Neural progenitor cell (in vitro differentiated cells): ENCODE data around the gene CACNA1C. TPM values are rescaled to one million over a fixed set of nuclear protein-coding genes. Genes with fewer than 3 reads are reported as not detected.

ENCODE experiments used
- DNase-seq: peaks from one replicate; pipeline ENCODE4 v3.0.0-alpha.2; 2016; ENCODE audit warnings: low spot score
- H2AFZ ChIP-seq: fragments of 200-600 bp; sonication (generic); replicated peaks from 2 replicates; pipeline ENCODE4 v1.6.1; 2016; ENCODE audit warnings: antibody characterized with exemption
- H3F3A ChIP-seq: fragments of 200-600 bp; sonication (generic); 2 replicates; pipeline ENCODE4 v1.6.1; 2016; ENCODE audit warnings: antibody characterized with exemption, low read depth
- H3K27ac ChIP-seq: fragments of 200-600 bp; sonication (generic); 2 replicates; pipeline ENCODE4 v1.5.1; 2016; ENCODE audit warnings: mild to moderate bottlenecking
- H3K27me3 ChIP-seq: fragments of 200-600 bp; sonication (generic); 2 replicates; pipeline ENCODE4 v1.6.1; 2016; ENCODE audit warnings: mild to moderate bottlenecking, moderate library complexity
- H3K36me3 ChIP-seq: fragments of 200-600 bp; sonication (generic); 2 replicates; pipeline ENCODE4 v1.5.1; 2016
- H3K4me1 ChIP-seq: fragments of 200-600 bp; sonication (generic); 2 replicates; pipeline ENCODE4 v1.6.1; 2016; ENCODE audit warnings: mixed run types
- H3K4me2 ChIP-seq: fragments of 200-600 bp; sonication (generic); 2 replicates; pipeline ENCODE4 v1.6.1; 2016
- H3K4me3 ChIP-seq: fragments of 200-600 bp; sonication (generic); 2 replicates; pipeline ENCODE4 v1.5.1; 2016
- H3K79me2 ChIP-seq: fragments of 200-600 bp; sonication (generic); 2 replicates; pipeline ENCODE4 v1.6.1; 2016; ENCODE audit warnings: low read depth
- H3K9ac ChIP-seq: fragments of 200-600 bp; sonication (generic); 2 replicates; pipeline ENCODE4 v1.6.1; 2016
- H3K9me3 ChIP-seq: fragments of 200-600 bp; sonication (generic); 2 replicates; pipeline ENCODE4 v1.5.1; 2016; ENCODE audit warnings: low read depth
- H4K20me1 ChIP-seq: fragments of 200-600 bp; sonication (generic); 2 replicates; pipeline ENCODE4 v1.6.1; 2016; ENCODE audit warnings: low read depth
- H3K27ac Mint-ChIP-seq: 3 replicates; pipeline ENCODE4 v1.8.0; 2021; ENCODE audit warnings: mixed read lengths
- H3K27me3 Mint-ChIP-seq: 2 replicates; pipeline ENCODE4 v1.8.0; 2022; ENCODE audit warnings: low read depth, mild to moderate bottlenecking, inconsistent platforms, moderate library complexity, mixed read lengths; ENCODE audit not compliant: insufficient read depth
- H3K36me3 Mint-ChIP-seq: 3 replicates; pipeline ENCODE4 v1.8.0; 2021; ENCODE audit warnings: mixed read lengths
- H3K4me1 Mint-ChIP-seq: 3 replicates; pipeline ENCODE4 v1.8.0; 2021; ENCODE audit warnings: mixed read lengths
- H3K4me3 Mint-ChIP-seq: 3 replicates; pipeline ENCODE4 v1.8.0; 2021; ENCODE audit warnings: mild to moderate bottlenecking, moderate library complexity, mixed read lengths
- H3K9me3 Mint-ChIP-seq: 3 replicates; pipeline ENCODE4 v1.8.0; 2020; ENCODE audit warnings: mixed read lengths
- CTCF ChIP-seq: fragments of 200-600 bp; sonication (generic); IDR thresholded peaks from 2 replicates; pipeline ENCODE4 v1.5.1; 2017; ENCODE audit warnings: antibody characterized with exemption, mild to moderate bottlenecking
- EZH2 ChIP-seq: fragments of 200-600 bp; sonication (generic); IDR thresholded peaks from 2 replicates; pipeline ENCODE4 v1.6.1; 2017; ENCODE audit warnings: antibody characterized with exemption, mild to moderate bottlenecking, moderate library complexity
- EZH2phosphoT487 ChIP-seq: fragments of 200-600 bp; sonication (generic); IDR thresholded peaks from 2 replicates; pipeline ENCODE4 v1.6.1; 2017; ENCODE audit warnings: antibody characterized with exemption
- total RNA-seq: library from RNA; depleted of rRNA; stranded (reverse); fragments of >200 nt; gene quantifications from 2 replicates; pipeline ENCODE4 v1.2.3, GENCODE V29; 2015; ENCODE audit warnings: low replicate concordance

Gene CACNA1C
- total RNA-seq, 1 donor from 2014 or later, result 2.7 TPM

GRCh38 chr12:2481951-2482350 is 429.2 kb downstream of the CACNA1C start:
- peaks cover 3% of the 10 kb centered on the region for H3K4me1 Mint-ChIP-seq
- Histone ChIP-seq H3K27me3 (no peaks in the 10 kb centered on the region), H2AFZ (no peak overlapping the region)

DNA sequence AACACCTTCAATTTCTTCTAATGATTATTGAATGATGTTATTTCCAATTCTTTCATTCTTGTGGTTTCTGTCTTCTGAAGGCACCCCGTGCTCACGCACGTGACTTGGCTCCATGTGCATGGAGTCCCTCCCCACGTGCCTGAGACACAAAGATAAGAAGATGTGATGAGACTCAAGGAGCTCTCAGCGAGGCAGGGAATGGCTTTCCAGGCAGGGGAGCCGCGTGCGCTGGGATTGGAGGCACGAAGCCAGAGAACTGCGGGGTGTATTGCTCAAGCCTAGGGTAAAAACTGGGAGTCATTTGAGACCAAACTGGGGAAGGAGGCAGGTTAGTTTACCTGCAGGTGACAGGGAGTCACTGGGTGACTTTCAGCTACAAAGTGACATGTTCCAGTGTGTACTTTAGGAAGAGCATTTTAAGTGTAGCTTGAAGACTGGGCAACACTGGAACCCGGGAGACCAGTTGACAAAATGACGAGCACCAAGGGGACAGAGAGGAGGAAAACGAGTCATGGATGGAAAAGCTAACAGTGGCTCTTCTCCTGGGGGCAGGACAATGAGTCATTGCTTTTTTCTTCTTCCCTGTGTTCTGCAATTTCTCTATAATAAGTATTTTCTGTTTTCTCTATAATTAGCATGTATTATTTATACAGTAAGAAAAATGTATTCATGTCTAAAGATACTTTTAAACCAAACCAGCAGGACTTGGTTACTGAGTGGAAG is 430.3 kb downstream of the CACNA1C start:
- H3K9me3 Mint-ChIP-seq, result no peaks in the 10 kb centered on the region
- Histone ChIP-seq H3F3A (no peaks in the 10 kb centered on the region), H3K27ac (no peak overlapping the region), H3K4me2 (no peak overlapping the region), H3K9me3 (no peaks in the 10 kb centered on the region), H3K27me3 (no peaks in the 10 kb centered on the region), H3K4me1 (no peaks in the 10 kb centered on the region), H3K79me2 (no peaks in the 10 kb centered on the region), H4K20me1 (no peaks in the 10 kb centered on the region), H3K4me3 (no peak overlapping the region), H3K9ac (no peak overlapping the region), H2AFZ (no peak overlapping the region), H3K36me3 (no peaks in the 10 kb centered on the region)
- no peak for DNase-seq
- peaks cover 2% of the 10 kb centered on the region for H3K27me3 Mint-ChIP-seq
- no peak overlapping the region for H3K27ac Mint-ChIP-seq
- H3K4me3 Mint-ChIP-seq, result no peak overlapping the region
- no peak for TF ChIP-seq EZH2phosphoT487
- TF ChIP-seq CTCF, result no peak
- no peak for TF ChIP-seq EZH2
- H3K4me1 Mint-ChIP-seq, result peaks cover 9% of the 10 kb centered on the region
- H3K36me3 Mint-ChIP-seq, result no peaks in the 10 kb centered on the region

More at GRCh38 chr12:2481951-2482350, 429.2 kb downstream of the CACNA1C start:
- no peaks in the 10 kb centered on the region for H3K9me3 ChIP-seq
- no peak for TF ChIP-seq EZH2
- TF ChIP-seq EZH2phosphoT487, result no peak
- no peak for TF ChIP-seq CTCF
- no peaks in the 10 kb centered on the region for H3K4me1 ChIP-seq
- H3F3A ChIP-seq, result no peaks in the 10 kb centered on the region
- H3K27me3 Mint-ChIP-seq, result peaks cover 2% of the 10 kb centered on the region
- no peaks in the 10 kb centered on the region for H3K9me3 Mint-ChIP-seq
- H3K4me3 ChIP-seq, result no peak overlapping the region
- no peak overlapping the region for H3K4me3 Mint-ChIP-seq
- no peaks in the 10 kb centered on the region for H3K36me3 ChIP-seq
- DNase-seq, result no peak
- no peak overlapping the region for H3K27ac ChIP-seq
- no peaks in the 10 kb centered on the region for H3K79me2 ChIP-seq
- no peaks in the 10 kb centered on the region for H3K36me3 Mint-ChIP-seq
- no peak overlapping the region for H3K9ac ChIP-seq
- no peaks in the 10 kb centered on the region for H4K20me1 ChIP-seq
- H3K4me2 ChIP-seq, result no peak overlapping the region
- H3K27ac Mint-ChIP-seq, result no peak overlapping the region

- Histone ChIP-seq H3K27ac (no peak overlapping the region), H3K9me3 (no peaks in the 10 kb centered on the region), H3K79me2 (no peaks in the 10 kb centered on the region), H3K4me3 (no peak overlapping the region), H3K27me3 (no peaks in the 10 kb centered on the region), H3K36me3 (no peaks in the 10 kb centered on the region), H2AFZ (no peak overlapping the region), H3F3A (no peaks in the 10 kb centered on the region), H3K4me1 (no peaks in the 10 kb centered on the region), H3K9ac (no peak overlapping the region), H4K20me1 (no peaks in the 10 kb centered on the region), H3K4me2 (no peak overlapping the region)
- Mint-ChIP-seq H3K4me3 (no peak overlapping the region), H3K4me1 (peaks cover 9% of the 10 kb centered on the region), H3K9me3 (no peaks in the 10 kb centered on the region), H3K36me3 (no peaks in the 10 kb centered on the region), H3K27me3 (peaks cover under 1% of the 10 kb centered on the region), H3K27ac (no peak overlapping the region)
- DNase-seq, result no peak
- TF ChIP-seq EZH2phosphoT487 (no peak), CTCF (no peak), EZH2 (no peak)
These were observed 430.9 kb downstream of the CACNA1C start for GRCh38 chr12:2483713-2484112.
